ENCODE data around the gene MCAM. TPM values are rescaled to one million over a fixed set of nuclear protein-coding genes. Genes with fewer than 3 reads are reported as not detected.

The MCAM gene
- total and polyA plus RNA-seq, 7 donors, result 2.1 to 1,033 (median 628) TPM

GRCh38 chr11:119338318-119338890, 21.5 kb upstream of the MCAM start:
- TF ChIP-seq EP300 (IDR thresholded peaks at IDR 0.05), result no peak
- TF ChIP-seq CTCF (IDR thresholded peaks at IDR 0.05), result peak; percentile 74 to 83 (median 78)
- DNase-seq, result peak; percentile 88
- peak overlapping the region; percentile 80 to 92 (median 84) for H3K27ac ChIP-seq
- peaks cover 0 to 19% (median 12%) of the 10 kb centered on the region in 3 donors for H3K27me3 ChIP-seq
- peaks cover 0 to 9% (median 0%) of the 10 kb centered on the region in 4 donors for H3K36me3 ChIP-seq
- WGBS, 2 donors, result 22 to 23% methylated on average over 17 of the region's 17 CpGs
- intact Hi-C loops (cut with DNase I), result loop anchor here (1.0 kb wide), 1 partner anchor 132 kb away; the partner anchor contains the start of gene CBL
- H3K9me3 ChIP-seq, result no peaks in the 10 kb centered on the region
- H3K4me3 ChIP-seq, result peak overlapping the region in 2 of 4 donors; percentile 63 to 73
- peaks cover 0 to 70% (median 62%) of the 10 kb centered on the region in 4 donors for H3K4me1 ChIP-seq

- 71 to 77% methylated on average over 9 of the region's 9 CpGs for WGBS, 2 donors
- intact Hi-C loops (cut with DNase I), result loop anchor here (1.0 kb wide), 1 partner anchor 131 kb away; the partner anchor contains the start of gene CBL
- no peak overlapping the region for H3K4me3 ChIP-seq
Observed at GRCh38 chr11:119337581-119338317, 20.8 kb upstream of the MCAM start.

GRCh38 chr11:119336744-119337469, 20.0 kb upstream of the MCAM start:
- Histone ChIP-seq H3K27ac (peak overlapping the region in 2 of 4 donors; percentile 80 to 88), H3K4me1 (peaks cover 0 to 70% (median 62%) of the 10 kb centered on the region in 4 donors), H3K9me3 (no peaks in the 10 kb centered on the region), H3K4me3 (no peak overlapping the region), H3K36me3 (peaks cover 0 to 9% (median 0%) of the 10 kb centered on the region in 4 donors), H3K27me3 (peaks cover 0 to 19% (median 12%) of the 10 kb centered on the region in 3 donors)
- TF ChIP-seq POLR2AphosphoS5 (IDR thresholded peaks at IDR 0.05) (no peak), CTCF (IDR thresholded peaks at IDR 0.05) (no peak), EP300 (IDR thresholded peaks at IDR 0.05) (no peak), POLR2A (IDR thresholded peaks at IDR 0.05) (no peak)
- 89% methylated on average over 9 of the region's 9 CpGs for WGBS, 2 donors
- DNase-seq, result no peak
- intact Hi-C loops (cut with DNase I), result loop anchor here (1.0 kb wide), 1 partner anchor 15 kb away; no protein-coding TSS in a partner anchor

More at GRCh38 chr11:119337581-119338317, 20.8 kb upstream of the MCAM start:
- Histone ChIP-seq H3K36me3 (peaks cover 0 to 9% (median 0%) of the 10 kb centered on the region in 4 donors), H3K9me3 (no peaks in the 10 kb centered on the region), H3K27me3 (peaks cover 0 to 19% (median 12%) of the 10 kb centered on the region in 3 donors), H3K27ac (peak overlapping the region; percentile 80 to 92 (median 84)), H3K4me1 (peaks cover 0 to 70% (median 62%) of the 10 kb centered on the region in 4 donors)
- TF ChIP-seq CTCF (IDR thresholded peaks at IDR 0.05), result no peak
- TF ChIP-seq POLR2A (IDR thresholded peaks at IDR 0.05), result no peak
- no peak for TF ChIP-seq EP300 (IDR thresholded peaks at IDR 0.05)
- TF ChIP-seq POLR2AphosphoS5 (IDR thresholded peaks at IDR 0.05), result no peak
- peak; percentile 75 for DNase-seq

- peak overlapping the region in 1 of 4 donors; percentile 84 for H3K4me3 ChIP-seq
- WGBS, 2 donors, result 91 to 92% methylated on average over 30 of the region's 30 CpGs
- H3K36me3 ChIP-seq, result peaks cover 0 to 9% (median 0%) of the 10 kb centered on the region in 4 donors
- TF ChIP-seq EP300 (IDR thresholded peaks at IDR 0.05) (no peak), POLR2AphosphoS5 (IDR thresholded peaks at IDR 0.05) (no peak), POLR2A (IDR thresholded peaks at IDR 0.05) (no peak), CTCF (IDR thresholded peaks at IDR 0.05) (no peak)
- no peak for DNase-seq
- no peaks in the 10 kb centered on the region for H3K9me3 ChIP-seq
- intact Hi-C loops (cut with DNase I), result loop anchor here (1.0 kb wide), 1 partner anchor 14 kb away; no protein-coding TSS in a partner anchor
- H3K27me3 ChIP-seq, result peaks cover 0 to 17% (median 8%) of the 10 kb centered on the region in 3 donors
- H3K27ac ChIP-seq, result no peak overlapping the region
- H3K4me1 ChIP-seq, result peaks cover 0 to 62% (median 55%) of the 10 kb centered on the region in 4 donors
Observed at GRCh38 chr11:119335655-119336543, 19.0 kb upstream of the MCAM start.
